Mononuclear cell (primary cell): ENCODE results near the gene BMP3. TPM values are rescaled to one million over a fixed set of nuclear protein-coding genes. Genes with fewer than 3 reads are reported as not detected.

Experiments used
- total RNA-seq: library from RNA; depleted of rRNA; stranded (reverse); fragments of >200 nt; gene quantifications from one replicate; pipeline ENCODE4 v1.2.3, GENCODE V29; 2012

Gene BMP3
- total RNA-seq, 1 donor: 0.10 TPM

Other genes with a start within 250 kb of the BMP3 start
- 1.7 TPM for gene PRKG2, start 184.5 kb downstream of the BMP3 start, total RNA-seq